GM23248 (cell line): ENCODE results near the gene CNTNAP1.

ENCODE experiments used
- EZH2 ChIP-seq: fragments of 200-600 bp; sonication (generic); IDR thresholded peaks from 2 replicates; pipeline ENCODE4 v1.6.1; 2018; ENCODE audit warnings: antibody characterized with exemption, mild to moderate bottlenecking; ENCODE audit not compliant: insufficient read depth, poor library complexity, severe bottlenecking
- EZH2phosphoT487 ChIP-seq: fragments of 200-600 bp; sonication (generic); IDR thresholded peaks from 2 replicates; pipeline ENCODE4 v1.6.1; 2018; ENCODE audit warnings: antibody characterized with exemption, moderate library complexity, mild to moderate bottlenecking, low read depth; ENCODE audit not compliant: insufficient read depth

- no peak for TF ChIP-seq EZH2phosphoT487
- no peak for TF ChIP-seq EZH2
Observed at GRCh38 chr17:42677012-42677857, 5.1 kb upstream of the CNTNAP1 start.
